GM19438 (cell line): Measurements from ENCODE around the gene FASN.
A peak's percentile ranks its signal among the peaks of the same experiment; 100 is the strongest.

Experiments
- ATAC-seq: cut with Tn5 transposase; IDR thresholded peaks from one replicate; pipeline ENCODE4 v1.9.1; 2021; ENCODE audit warnings: low read depth; ENCODE audit not compliant: unreplicated experiment

Gene FASN

DNA sequence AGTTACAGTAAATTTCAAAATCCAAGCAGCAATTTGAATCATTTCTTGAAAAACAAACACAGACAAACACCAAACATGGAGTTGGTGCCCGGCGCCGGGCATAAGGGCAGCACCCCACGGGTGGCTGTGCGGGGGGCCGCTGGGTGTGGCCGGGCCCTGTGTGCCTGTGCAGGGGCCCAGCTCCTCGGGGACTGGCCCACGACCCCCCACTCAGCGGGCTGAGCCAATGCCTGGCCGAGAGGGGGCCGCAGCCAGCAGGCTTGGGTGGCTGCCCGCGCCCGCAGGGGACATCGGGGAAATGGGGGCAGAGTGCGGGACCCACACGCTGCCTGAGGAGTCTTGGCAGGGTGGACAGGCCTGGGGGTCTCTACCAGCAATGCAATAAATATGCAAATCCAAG is 19.6 kb downstream of the FASN start:
- no peak for ATAC-seq

DNA sequence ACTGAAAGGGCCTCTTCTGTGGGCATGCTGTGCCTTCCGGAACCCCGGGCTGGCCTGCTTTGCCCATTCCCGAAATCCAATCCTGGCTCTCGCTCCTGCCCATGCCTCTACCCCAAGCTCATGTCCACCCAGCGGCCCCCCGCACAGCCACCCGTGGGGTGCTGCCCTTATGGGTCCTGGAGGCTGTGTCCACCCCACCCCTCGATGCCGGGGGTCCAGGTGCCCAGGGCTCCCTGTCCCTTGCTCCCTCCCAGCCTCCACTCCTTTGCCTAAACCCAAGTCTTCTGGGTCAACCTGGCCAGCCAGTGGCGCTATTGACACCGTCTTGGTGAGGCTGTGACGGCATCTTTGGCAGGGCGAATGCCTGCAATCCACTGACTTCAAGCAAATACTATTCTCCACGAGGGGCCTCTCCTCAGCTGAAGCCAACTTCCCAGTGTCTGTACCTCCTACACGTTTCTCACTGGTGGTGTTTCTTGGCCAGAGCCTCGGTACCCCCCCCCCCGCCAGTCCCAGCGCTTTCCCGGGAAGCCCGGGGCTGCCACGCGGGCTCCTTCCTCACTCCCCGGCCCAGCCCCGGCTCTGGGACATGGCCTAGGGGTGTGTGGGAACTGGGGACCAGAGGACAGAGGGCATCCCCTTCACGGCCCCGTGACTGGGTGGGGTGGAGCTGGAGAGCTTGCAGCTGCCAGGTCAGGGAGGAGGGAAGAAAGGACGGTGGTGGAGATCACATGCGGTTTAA is 20.2 kb downstream of the FASN start:
- ATAC-seq = no peak

GRCh38 chr17:82076785-82077591 is 21.0 kb downstream of the FASN start:
- ATAC-seq = no peak

DNA sequence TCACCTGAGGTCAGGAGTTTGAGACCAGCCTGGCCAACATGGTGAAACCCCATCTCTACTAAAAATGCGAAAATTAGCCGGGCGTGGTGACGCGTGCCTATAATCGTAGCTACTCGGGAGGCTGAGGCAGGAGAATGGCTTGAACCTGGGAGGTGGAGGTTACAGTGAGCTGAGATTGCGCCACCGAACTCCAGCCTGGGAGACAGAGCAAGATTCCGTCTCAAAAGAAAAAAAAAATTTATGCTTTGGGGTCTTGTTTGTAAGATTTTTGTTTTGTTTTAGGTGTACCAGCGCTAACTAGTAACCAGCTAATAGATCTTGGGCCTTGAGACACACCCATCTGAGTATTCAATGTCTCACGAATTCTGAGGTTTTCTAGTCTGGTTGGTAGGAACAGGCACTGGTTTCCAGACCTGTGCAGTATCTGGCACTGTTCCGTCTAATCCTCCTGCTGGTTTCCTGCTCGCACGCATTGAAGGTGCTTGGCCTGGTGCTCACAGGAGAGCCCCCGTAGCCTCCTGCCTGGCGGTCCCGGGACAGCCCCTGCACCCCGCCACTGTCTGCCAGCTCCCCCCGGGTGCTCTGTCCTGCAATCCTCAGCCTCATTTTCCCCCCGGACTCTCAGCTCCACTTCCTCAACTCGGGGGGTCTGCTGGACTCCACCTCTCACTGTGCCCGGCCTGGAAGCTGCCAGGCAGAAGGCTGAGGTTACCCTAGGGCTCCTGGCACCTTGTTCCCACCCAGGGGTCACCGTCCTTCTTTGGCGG is 21.8 kb downstream of the FASN start:
- no peak for ATAC-seq

- no peak for ATAC-seq
These were observed 24.6 kb downstream of the FASN start for GRCh38 chr17:82073446-82073845.

DNA sequence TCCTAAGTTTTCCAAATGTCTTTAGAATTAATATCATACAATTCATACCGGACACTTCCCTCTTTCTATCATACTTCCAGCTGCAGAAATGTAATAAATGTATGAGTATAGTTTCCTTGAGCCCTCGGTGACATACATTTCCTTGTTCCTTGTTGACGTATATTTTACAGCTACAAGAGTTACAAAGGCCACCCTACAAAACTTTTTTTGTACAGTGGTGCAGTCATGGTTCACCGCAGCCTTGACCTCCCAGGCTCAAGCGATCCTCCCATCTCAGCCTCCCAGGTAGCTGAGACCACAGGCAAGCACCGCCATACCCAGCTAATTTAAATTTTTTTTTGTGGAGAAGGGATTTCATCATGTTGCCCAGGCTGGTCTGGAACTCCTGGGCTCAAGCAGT is 25.2 kb downstream of the FASN start:
- no peak for ATAC-seq

- ATAC-seq = no peak
These were observed 27.4 kb downstream of the FASN start for GRCh38 chr17:82070611-82071010.

DNA sequence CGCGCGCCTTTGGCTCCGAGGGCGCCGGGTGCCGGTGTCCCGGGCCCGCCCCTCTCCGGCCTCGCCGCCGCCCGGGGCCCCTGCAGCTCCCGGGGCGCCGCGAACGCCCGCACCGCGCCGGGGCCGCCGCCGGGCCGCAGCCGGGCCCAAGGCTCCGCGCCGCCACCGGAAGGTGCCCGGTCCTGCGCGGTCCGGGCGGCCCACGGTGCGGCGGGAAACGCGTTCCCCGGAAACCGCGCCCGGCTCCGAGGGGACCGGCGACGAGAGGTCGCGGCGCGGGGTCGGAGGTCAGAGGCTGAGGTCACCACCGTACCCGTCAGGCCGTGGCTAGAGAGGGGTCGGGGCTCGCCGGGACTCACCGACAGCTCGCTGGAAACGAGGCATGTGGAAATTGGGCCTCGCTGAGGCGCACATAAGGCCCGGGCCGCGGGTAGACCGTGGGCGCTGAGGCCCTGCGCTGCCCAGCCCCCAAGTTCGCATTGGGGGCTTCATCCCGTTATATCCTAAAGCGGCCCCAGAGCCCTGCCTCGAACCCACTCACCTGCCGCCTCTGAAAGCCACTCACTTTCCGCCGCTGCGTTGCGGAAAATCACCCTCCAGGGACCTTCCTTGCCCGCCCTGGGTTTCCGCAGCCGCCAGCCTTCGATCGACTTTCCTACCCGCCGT is 32.3 kb downstream of the FASN start, which contains the start of gene DUS1L:
Gene DUS1L, minus strand, starts transcription at position 167 of the 666 bp plus-strand sequence. CDS start 745 bp downstream, outside the sequence.
- peak; percentile 57 for ATAC-seq

- ATAC-seq = peak; percentile 34
These were observed 32.8 kb downstream of the FASN start for GRCh38 chr17:82065193-82065637.

DNA sequence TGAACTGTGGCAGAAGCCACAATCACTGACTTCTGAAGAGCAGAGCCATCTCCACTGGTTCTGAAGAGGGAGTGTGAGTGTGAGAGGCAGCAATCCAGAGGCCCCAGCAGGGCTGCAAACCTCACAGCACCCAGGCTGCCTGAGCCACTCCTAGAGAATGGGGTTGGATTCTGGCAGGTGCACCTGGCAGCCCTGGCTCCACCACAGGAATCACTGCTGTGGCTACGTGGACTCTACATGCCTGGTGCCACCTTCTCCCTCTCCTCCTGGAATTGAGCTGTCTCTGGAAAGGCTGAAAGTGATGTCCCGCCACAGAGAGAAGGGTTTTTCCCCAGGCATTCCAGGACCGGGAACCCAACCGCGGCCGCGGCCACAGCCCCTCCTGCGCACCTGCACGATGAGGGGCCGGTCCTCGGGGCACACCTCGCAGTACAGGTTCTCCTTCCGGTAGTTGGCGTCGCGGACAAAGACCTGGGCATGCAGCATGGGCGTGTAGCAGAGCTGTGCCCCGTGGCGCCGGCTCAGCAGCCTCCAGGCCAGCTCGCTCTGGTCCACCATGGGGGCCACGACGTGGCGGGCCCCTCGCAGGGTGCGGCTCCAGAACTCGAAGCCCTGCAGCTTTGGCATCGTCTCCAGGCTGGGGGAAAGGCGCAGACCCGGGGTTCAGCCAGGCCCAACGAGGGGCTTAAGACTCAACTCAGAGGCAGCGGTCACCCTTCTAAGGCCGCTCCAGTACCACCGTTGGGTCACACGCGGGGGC is 33.4 kb downstream of the FASN start:
- no peak for ATAC-seq

- no peak for ATAC-seq
These were observed 34.3 kb downstream of the FASN start for GRCh38 chr17:82063424-82064415.

DNA sequence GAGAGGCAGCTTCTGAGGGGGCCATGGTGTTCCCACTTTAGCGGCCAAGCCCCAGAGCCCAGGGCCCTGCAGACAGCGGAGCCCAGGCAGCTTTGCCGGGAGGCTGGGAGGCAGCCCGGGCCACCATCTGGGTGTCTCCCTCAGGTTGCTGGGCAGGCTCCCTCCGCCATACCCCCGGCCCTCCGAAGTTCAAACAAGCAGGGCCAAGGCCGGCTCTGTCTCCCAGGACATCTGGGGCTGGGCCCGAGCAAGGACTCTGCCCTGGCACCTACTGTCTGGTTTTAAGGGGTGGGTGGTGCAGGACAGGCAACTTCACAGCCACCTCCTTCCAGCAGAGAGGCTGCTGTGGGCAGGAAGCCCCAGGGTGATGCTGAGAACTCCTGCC is 35.1 kb downstream of the FASN start:
- no peak for ATAC-seq

- ATAC-seq = no peak
These were observed 35.7 kb downstream of the FASN start for GRCh38 chr17:82062076-82062983.

DNA sequence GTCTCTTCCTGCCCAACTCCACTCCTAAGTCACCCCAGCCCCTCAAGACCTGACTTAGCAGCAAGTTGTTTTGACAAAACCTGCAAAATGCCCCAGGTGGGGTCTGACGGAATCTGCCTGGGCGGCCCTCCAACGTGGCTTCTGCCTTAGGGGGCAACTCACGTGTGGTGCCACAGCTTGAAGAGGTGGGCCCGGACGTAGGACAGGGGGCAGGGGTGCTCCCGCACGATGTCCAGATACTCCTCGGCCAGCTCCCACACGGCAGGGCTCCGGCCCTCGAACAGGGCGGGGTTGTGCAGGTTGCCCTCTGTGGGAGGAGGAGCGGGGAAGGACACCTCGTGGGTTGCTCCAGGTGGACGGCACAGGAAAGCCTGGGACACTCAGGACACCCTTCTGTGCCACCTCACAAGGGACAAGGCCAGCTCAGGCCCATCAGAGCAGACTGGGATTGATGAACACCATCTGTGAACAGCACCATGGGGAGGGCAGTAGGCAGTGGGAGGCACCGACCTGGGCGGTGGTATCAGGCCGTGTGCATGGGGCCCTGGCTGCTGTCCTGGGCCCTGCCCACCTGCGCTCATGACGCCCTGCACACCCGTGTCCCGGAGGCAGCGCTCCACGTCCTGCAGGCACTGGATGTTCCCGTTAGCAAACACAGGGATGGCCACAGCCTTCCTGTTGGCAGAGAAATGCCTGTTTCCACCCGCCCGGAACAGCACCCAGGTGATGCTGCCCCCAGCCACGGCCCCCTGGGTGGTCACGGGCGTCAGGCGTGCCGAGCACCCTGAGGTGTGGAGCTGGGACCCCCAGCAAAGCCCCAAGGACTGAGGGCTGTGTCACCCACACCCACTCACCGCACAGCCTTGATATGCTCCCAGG is 36.8 kb downstream of the FASN start:
- no peak for ATAC-seq

DNA sequence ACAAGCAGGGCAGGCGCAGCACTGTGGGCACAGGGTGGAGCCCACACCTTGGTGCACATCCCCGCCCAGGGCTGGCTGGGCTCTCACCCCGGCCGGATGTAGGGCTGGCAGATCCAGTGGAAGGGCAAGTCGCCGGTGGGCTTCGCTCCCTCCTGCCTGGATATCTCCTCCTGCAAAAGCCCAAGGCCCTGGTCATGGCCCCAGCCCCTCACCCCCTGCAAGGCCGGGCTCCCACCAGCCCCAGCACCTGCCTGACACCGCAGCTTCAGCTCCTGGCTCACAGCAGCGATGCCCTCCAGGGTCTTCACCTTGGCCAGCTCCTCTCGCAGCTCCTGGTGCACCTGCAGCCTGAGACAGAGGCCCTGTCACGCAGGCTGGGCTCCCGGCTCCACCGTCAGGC is 37.4 kb downstream of the FASN start:
- no peak for ATAC-seq

GRCh38 chr17:82060001-82060380 is 38.0 kb downstream of the FASN start:
- ATAC-seq = no peak
